Breast epithelium (tissue), 4 donors: Measurements from ENCODE around the gene COL5A3. TPM values are rescaled to one million over a fixed set of nuclear protein-coding genes. Genes with fewer than 3 reads are reported as not detected.
"Not testable (repeated sequence)": the region's sequence is repeated elsewhere in the genome, so short reads cannot be mapped to it uniquely, and the experiment has no call there.

Experiments used
- DNase-seq, 2 donors: peaks; one replicate each; pipeline ENCODE4 v3.0.0-alpha.2; 2019; ENCODE audit warnings: low spot score in 2 of 2
- H3K27ac ChIP-seq, 2 donors: fragments of 200-600 bp; sonication (generic) in 1 of 2; one replicate each; pipeline ENCODE4 v1.5.1; 2016 to 2019; ENCODE audit warnings: mild to moderate bottlenecking in 1 of 2
- H3K27me3 ChIP-seq, 2 donors: fragments of 200-600 bp; sonication (generic) in 1 of 2; one replicate each; pipeline versions ENCODE4 v1.5.1 to v1.6.0; 2017 to 2019; ENCODE audit warnings: control low read depth in 1 of 2, mild to moderate bottlenecking in 1 of 2
- H3K36me3 ChIP-seq: fragments of 200-600 bp; one replicate; pipeline ENCODE4 v1.5.1; 2019
- H3K4me1 ChIP-seq, 2 donors: fragments of 200-600 bp; sonication (generic); one replicate each; pipeline ENCODE4 v1.5.1; 2016 to 2019; ENCODE audit warnings: control low read depth in 1 of 2
- H3K4me3 ChIP-seq, 3 donors: fragments of 200-600 bp; sonication (generic); 1 replicate in 2 of 3; 2 replicates in 1 of 3; pipeline ENCODE4 v1.5.1; 2016 to 2019; ENCODE audit warnings: mild to moderate bottlenecking in 3 of 3, moderate library complexity in 2 of 3
- H3K9me3 ChIP-seq, 2 donors: fragments of 200-600 bp; sonication (generic) in 1 of 2; one replicate each; pipeline ENCODE4 v1.5.1; 2016 to 2019; ENCODE audit warnings: control low read depth in 1 of 2
- POLR2A ChIP-seq: fragments of 450-650 bp; IDR thresholded peaks from one replicate; pipeline ENCODE4 v1.6.1; 2016; ENCODE audit warnings: antibody characterized with exemption, mild to moderate bottlenecking, moderate library complexity
- POLR2AphosphoS5 ChIP-seq, 3 donors: sonication (generic); formaldehyde crosslinking; IDR thresholded peaks; one replicate each; pipeline ENCODE4 v1.6.1; 2017; ENCODE audit warnings: antibody characterized with exemption in 3 of 3
- intact Hi-C: fragments of 100-400 bp; cut with DNase I; formaldehyde crosslinking; loops from one replicate; pipeline ENCODE4 v1.15.1; 2023; ENCODE audit warnings: low total_unique reads
- total RNA-seq, 3 donors: library from RNA; depleted of rRNA; stranded (reverse); fragments of >200 nt; gene quantifications; one replicate each; pipeline ENCODE4 v1.1.0, GENCODE V29; 2016
- TF ChIP-seq, protein P1 (sequence below), 3 donors: fragments of 450-650 bp; IDR thresholded peaks; one replicate each; pipeline ENCODE4 v1.5.1; 2016 to 2017; ENCODE audit warnings: antibody characterized with exemption in 3 of 3, mild to moderate bottlenecking in 3 of 3, moderate library complexity in 3 of 3

COL5A3 gene
- total RNA-seq, 3 donors from 2014 or later, result 4.8 to 32.2 (median 12.5) TPM

DNA sequence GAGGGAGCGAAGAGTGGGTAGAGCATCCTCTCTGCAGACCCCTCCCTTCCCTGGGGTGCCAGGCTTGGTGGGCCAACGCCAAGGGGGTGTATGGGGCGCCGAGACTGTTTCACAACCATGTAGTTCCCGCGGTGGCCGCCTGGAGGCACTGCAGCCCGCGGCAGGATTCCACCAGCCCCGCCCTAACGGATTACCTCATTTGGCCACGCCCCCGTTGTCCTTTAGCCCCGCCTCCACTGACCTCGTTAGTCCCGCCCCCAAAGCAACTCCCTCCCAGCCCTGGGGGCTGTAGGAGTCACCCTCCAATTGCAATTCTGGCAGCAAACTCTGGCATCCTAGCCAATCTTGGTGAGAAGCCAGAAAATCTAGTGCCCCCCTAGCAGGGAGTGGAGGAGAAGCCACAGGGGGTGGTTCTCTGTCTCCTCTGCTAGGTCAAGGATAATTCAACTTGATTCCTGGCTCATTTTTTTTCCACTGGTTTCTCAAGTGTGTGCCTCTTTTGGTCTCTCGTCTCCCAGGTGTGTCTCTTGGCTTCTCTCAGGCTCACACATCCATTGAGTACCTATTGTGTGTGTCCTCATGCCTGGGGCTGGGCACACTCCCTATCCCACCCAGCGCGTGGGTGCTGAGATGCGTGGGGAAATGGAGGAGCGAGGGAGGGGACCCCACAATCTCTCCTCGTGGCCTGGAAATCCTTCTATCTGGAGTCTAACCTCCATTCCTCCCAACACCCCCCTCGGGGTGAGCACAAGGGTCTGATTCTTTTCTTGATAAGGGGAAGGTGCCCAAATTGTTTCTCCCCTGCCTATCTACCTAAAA lies 76.0 kb downstream of the COL5A3 start:
- Histone ChIP-seq H3K27me3 (peaks cover 0 to 5% of the 10 kb centered on the region in 2 donors), H3K9me3 (no peaks in the 10 kb centered on the region), H3K4me3 (no peak overlapping the region), H3K36me3 (no peaks in the 10 kb centered on the region), H3K4me1 (peaks cover 0 to 6% of the 10 kb centered on the region in 2 donors), H3K27ac (no peak overlapping the region)
- intact Hi-C loops, result loop anchor here (1.0 kb wide), 1 partner anchor 93 kb away; no protein-coding TSS in a partner anchor
- TF ChIP-seq, protein P1, sequence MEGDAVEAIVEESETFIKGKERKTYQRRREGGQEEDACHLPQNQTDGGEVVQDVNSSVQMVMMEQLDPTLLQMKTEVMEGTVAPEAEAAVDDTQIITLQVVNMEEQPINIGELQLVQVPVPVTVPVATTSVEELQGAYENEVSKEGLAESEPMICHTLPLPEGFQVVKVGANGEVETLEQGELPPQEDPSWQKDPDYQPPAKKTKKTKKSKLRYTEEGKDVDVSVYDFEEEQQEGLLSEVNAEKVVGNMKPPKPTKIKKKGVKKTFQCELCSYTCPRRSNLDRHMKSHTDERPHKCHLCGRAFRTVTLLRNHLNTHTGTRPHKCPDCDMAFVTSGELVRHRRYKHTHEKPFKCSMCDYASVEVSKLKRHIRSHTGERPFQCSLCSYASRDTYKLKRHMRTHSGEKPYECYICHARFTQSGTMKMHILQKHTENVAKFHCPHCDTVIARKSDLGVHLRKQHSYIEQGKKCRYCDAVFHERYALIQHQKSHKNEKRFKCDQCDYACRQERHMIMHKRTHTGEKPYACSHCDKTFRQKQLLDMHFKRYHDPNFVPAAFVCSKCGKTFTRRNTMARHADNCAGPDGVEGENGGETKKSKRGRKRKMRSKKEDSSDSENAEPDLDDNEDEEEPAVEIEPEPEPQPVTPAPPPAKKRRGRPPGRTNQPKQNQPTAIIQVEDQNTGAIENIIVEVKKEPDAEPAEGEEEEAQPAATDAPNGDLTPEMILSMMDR (IDR thresholded peaks at IDR 0.05), result peak; percentile 58 to 93 (median 74)
- no peak for TF ChIP-seq POLR2A
- peak in 1 of 2 donors; percentile 77 for DNase-seq

DNA sequence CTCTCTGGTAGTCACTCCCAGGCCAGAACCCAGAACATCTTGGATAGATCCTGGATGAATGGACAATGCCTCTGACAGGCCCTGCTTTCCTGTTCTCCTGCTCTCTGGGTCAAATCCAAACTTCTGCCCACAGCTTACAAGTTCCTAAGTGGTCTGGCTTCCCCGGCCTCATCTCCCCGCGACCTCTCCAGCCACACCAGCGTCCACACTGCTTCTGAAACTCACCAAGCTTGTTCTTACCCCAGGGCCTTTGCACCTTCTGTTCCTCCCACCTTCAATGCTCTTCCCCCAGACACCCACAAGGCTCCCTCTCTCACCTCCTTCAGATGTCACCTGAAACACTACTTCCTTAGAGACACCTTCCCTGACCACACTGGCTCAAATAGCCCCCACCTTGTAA lies 77.5 kb downstream of the COL5A3 start:
- Histone ChIP-seq H3K9me3 (no peaks in the 10 kb centered on the region), H3K36me3 (no peaks in the 10 kb centered on the region), H3K27me3 (peaks cover 0 to 5% of the 10 kb centered on the region in 2 donors), H3K27ac (no peak overlapping the region), H3K4me3 (no peak overlapping the region), H3K4me1 (peaks cover 0 to 6% of the 10 kb centered on the region in 2 donors)
- intact Hi-C loops, result no loop called here
- no peak for DNase-seq
- no peak for TF ChIP-seq POLR2A
- TF ChIP-seq, protein P1 (IDR thresholded peaks at IDR 0.05), result no peak
- no peak for TF ChIP-seq POLR2AphosphoS5 (IDR thresholded peaks at IDR 0.05)

DNA sequence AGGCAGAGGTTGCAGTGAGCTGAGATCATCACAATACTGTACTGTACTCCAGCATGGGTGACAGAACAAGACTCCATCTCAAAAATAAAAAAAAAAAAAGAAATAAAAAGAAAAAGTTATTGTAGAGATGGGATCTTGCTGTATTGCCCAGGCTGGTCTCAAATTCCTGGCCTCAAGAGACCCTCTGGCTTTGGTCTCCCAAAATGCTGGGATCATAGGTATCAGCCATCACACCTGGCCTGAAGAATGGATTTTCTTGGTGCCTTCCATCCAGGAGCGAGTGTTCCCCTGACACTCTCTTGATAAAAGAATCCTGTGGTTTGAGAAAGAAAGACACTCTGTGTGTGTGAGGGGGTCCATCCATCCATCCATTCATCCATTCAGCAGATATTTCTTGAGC lies 78.7 kb downstream of the COL5A3 start:
- Histone ChIP-seq H3K4me3 (no peak overlapping the region), H3K27ac (no peak overlapping the region), H3K27me3 (peaks cover 0 to 5% of the 10 kb centered on the region in 2 donors), H3K4me1 (peaks cover 0 to 6% of the 10 kb centered on the region in 2 donors), H3K9me3 (no peaks in the 10 kb centered on the region), H3K36me3 (no peaks in the 10 kb centered on the region)
- intact Hi-C loops, result no loop called here
- DNase-seq, result no peak
- TF ChIP-seq POLR2AphosphoS5 (IDR thresholded peaks at IDR 0.05), result no peak
- TF ChIP-seq, protein P1 (IDR thresholded peaks at IDR 0.05), result no peak
- no peak for TF ChIP-seq POLR2A

DNA sequence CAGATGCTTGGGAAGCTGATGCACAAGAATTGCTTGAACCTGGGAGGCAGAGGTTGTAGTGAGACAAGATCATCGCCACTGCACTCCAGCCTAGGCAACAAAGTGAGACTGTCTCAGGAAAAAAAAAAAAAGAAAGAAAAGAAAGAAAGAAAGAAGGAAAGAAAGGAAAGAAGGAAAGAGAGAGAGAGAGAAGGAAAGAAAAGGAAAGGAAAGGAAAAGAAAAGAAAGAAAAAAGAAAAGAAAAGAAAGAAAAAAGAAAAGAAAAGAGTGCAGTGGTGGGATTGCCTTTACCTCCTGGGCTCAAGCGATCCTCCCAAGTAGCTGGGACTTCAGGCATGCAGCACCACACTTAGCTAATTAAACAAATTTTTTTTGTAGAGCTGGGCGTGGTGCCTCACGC lies 86.9 kb downstream of the COL5A3 start:
- Histone ChIP-seq H3K4me3 (no peak overlapping the region), H3K36me3 (no peaks in the 10 kb centered on the region), H3K4me1 (no peaks in the 10 kb centered on the region), H3K27ac (no peak overlapping the region), H3K27me3 (no peaks in the 10 kb centered on the region), H3K9me3 (no peaks in the 10 kb centered on the region)
- DNase-seq, result no peak
- TF ChIP-seq, protein P1 (IDR thresholded peaks at IDR 0.05), result no peak
- TF ChIP-seq POLR2AphosphoS5 (IDR thresholded peaks at IDR 0.05) (no peak), POLR2A (no peak)
- intact Hi-C loops, result no loop called here

DNA sequence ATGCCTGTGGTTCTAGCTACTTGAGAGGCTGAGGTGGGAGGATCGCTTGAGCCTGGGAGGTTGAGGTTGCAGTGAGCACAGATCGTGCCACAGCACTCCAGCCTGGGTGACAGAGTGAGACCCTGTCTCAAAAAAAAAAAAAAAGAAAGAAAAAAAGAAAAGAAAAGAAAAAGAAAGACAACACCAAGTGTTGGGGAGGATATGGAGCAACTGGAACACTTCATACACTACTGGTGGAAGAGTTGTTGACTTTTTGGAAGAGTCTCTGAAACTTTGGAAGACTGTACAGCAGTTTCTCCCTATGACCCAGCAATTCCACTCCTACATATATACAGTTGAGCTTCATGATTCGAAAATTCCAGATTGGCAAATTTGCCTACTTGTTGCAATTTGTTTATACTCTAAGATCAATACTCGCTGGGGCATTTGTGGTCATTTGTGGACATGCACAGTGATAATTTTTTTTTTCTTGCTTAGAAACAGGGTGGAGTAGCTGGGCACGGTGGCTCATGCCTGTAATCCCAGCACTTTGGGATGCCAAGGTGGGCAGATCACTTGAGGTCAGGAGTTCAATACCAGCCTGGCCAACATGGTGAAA lies 87.4 kb downstream of the COL5A3 start:
- H3K27me3 ChIP-seq, H3K4me3 ChIP-seq, DNase-seq, H3K27ac ChIP-seq, H3K4me1 ChIP-seq, H3K9me3 ChIP-seq, intact Hi-C loops, H3K36me3 ChIP-seq: not testable (repeated sequence)
